Body of pancreas (tissue), 4 donors: ENCODE data around the gene COL13A1.

Source experiments
- CTCF ChIP-seq, 7 experiments: fragments of 450-650 bp in 4 of 7; fragments of 200-600 bp in 3 of 7; sonication (generic) in 3 of 7; IDR thresholded peaks; one replicate each; pipeline ENCODE4 v1.5.1; 2016 to 2019; ENCODE audit warnings: antibody characterized with exemption in 7 of 7
- POLR2A ChIP-seq, 3 donors: fragments of 450-650 bp; IDR thresholded peaks; one replicate each; pipeline ENCODE4 v1.6.1; 2016; ENCODE audit warnings: antibody characterized with exemption in 3 of 3, mild to moderate bottlenecking in 2 of 3

DNA sequence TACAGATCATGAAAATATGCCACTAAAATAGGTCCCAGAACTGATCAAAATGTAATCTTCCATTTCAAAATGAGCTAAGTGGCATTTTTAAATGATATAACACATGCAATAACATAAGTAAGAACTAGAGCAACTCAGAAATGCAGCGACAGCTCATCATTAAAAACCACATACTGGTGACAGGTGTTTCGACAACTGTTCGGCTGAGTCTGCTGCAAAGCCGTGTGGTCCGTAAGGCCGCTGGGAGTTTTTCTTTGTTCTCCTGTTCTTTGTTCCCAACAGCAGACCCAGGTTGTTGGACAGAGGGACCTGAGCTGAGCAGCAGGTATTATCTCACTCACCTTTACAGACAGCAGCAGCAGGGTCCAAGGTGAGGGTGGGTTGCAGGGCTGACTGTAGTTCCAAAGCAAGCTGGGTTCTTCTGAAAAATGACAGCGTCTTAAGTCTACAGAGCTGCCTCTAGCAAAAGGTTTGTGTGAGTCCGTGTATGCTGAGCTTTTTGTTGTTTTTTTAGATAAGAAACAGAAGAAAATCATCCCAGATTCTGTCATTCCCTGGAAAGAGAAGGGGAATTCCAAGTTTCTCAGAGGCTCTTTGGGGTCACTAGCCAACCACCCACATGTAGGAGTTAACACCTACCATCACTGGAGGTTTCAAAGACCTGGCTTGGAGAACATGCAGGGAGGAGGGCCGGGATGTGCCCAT, 205.6 kb downstream of the COL13A1 start:
- no peak for TF ChIP-seq POLR2A (IDR thresholded peaks at IDR 0.05)
- TF ChIP-seq CTCF (IDR thresholded peaks at IDR 0.05), result no peak
